Measurements from ENCODE around the gene ZC3H4. TPM values are rescaled to one million over a fixed set of nuclear protein-coding genes. Genes with fewer than 3 reads are reported as not detected.

The ZC3H4 gene
- total and polyA plus RNA-seq, 2 donors (not counting 3 experiments of a cell fraction or from before 2014, with no cell fraction given) = 6.2 to 63.9 TPM

DNA sequence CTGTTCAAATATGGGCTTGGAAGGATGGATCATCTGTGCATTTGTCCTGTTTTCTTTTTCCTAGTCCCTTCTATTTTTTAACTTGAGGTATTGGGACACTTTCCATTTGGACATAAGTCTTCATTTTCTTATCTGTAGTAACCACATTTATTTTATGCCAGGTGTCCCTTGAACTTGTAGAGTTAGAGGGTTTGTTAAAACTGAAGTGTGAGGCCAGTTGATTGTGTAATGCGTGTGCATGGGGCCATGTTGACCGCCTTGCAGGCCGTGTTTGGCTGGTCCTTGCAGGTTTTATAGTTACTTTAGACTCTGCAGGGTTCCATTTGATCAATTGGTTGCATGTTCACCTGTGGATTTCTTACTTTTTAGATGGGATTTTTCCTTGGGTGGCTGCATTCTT is 38.1 kb upstream of the ZC3H4 start:
- Histone ChIP-seq H3K4me2 (ENCODE audit: insufficient read depth, low read length) (no peak overlapping the region), H3K9ac (replicated peaks; ENCODE audit: extremely low read depth, insufficient read depth, low read length) (peak overlapping the region; percentile 19), H3K27ac (ENCODE audit: insufficient read depth, low read depth, low read length) (peak overlapping the region; percentile 36), H2AFZ (ENCODE audit: low read depth, low read length) (no peak overlapping the region), H3K79me2 (ENCODE audit: control insufficient read depth, insufficient read depth, low read length) (peaks cover 58% of the 10 kb centered on the region), H3K27me3 (ENCODE audit: control insufficient read depth in 2 of 2, insufficient read depth in 2 of 2, low read length in 2 of 2) (no peaks in the 10 kb centered on the region), H3K4me3 (replicated peaks in 1 of 3; ENCODE audit: insufficient read depth in 1 of 3, low read depth in 1 of 3, low read length in 3 of 3) (no peak overlapping the region), H3K4me1 (ENCODE audit: control insufficient read depth, extremely low read depth, insufficient read depth, low read length) (peaks cover 18% of the 10 kb centered on the region), H3K9me1 (replicated peaks; ENCODE audit: control insufficient read depth, extremely low read depth, insufficient read depth, low read length) (no peaks in the 10 kb centered on the region), H4K20me1 (replicated peaks; ENCODE audit: control insufficient read depth, extremely low read depth, insufficient read depth, low read length) (no peaks in the 10 kb centered on the region), H3K36me3 (ENCODE audit: control insufficient read depth in 2 of 2, extremely low read depth in 1 of 2, insufficient read depth in 2 of 2, low read length in 2 of 2) (peaks cover 5 to 31% of the 10 kb centered on the region in 2 experiments), H3K9me3 (replicated peaks; ENCODE audit: control insufficient read depth, insufficient read depth, low read length) (no peaks in the 10 kb centered on the region)
- no TSS peak for BruUV-seq (replicated peaks)
- CTCF ChIA-PET = interaction anchor here (1.3 to 7.2 kb wide), 3 partner anchors 59 to 94 kb away, joined by 5 to 223 read pairs (median 10); no protein-coding TSS in a partner anchor
- intact Hi-C loops (cut with micrococcal nuclease) (no loop called here), dilution Hi-C loops (cut with MboI; ENCODE audit: extremely low pct_ligation_motif_present, low sequenced_read_pairs) (loop anchor here (10.0 kb wide), 1 partner anchor 63 kb away; no protein-coding TSS in a partner anchor)
- POLR2A ChIA-PET = no interaction called here
- no peak for FAIRE-seq
- TF ChIP-seq, protein P1, sequence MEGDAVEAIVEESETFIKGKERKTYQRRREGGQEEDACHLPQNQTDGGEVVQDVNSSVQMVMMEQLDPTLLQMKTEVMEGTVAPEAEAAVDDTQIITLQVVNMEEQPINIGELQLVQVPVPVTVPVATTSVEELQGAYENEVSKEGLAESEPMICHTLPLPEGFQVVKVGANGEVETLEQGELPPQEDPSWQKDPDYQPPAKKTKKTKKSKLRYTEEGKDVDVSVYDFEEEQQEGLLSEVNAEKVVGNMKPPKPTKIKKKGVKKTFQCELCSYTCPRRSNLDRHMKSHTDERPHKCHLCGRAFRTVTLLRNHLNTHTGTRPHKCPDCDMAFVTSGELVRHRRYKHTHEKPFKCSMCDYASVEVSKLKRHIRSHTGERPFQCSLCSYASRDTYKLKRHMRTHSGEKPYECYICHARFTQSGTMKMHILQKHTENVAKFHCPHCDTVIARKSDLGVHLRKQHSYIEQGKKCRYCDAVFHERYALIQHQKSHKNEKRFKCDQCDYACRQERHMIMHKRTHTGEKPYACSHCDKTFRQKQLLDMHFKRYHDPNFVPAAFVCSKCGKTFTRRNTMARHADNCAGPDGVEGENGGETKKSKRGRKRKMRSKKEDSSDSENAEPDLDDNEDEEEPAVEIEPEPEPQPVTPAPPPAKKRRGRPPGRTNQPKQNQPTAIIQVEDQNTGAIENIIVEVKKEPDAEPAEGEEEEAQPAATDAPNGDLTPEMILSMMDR (IDR thresholded peaks at IDR 0.05; ENCODE audit: extremely low read depth in 1 of 2, insufficient read depth in 1 of 2, low read depth in 1 of 2, low read length in 2 of 2) = no peak
- no peak for TF ChIP-seq EZH2 (IDR thresholded peaks at IDR 0.05; ENCODE audit: borderline replicate concordance, low read depth, low read length, severe bottlenecking)
- no peak for TF ChIP-seq POLR2AphosphoS5 (IDR thresholded peaks at IDR 0.05; ENCODE audit: insufficient read depth, low read depth, low read length)
- TF ChIP-seq JUN (IDR thresholded peaks at IDR 0.05; ENCODE audit: borderline replicate concordance, insufficient read depth, insufficient read length, low read depth) = no peak
- TF ChIP-seq POLR2A (IDR thresholded peaks at IDR 0.05; ENCODE audit: low read depth, low read length) = no peak
- no peak for TF ChIP-seq MYC (IDR thresholded peaks at IDR 0.05; ENCODE audit: low read depth, low read length)
- TF ChIP-seq, protein P2, sequence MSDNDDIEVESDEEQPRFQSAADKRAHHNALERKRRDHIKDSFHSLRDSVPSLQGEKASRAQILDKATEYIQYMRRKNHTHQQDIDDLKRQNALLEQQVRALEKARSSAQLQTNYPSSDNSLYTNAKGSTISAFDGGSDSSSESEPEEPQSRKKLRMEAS (IDR thresholded peaks at IDR 0.05; ENCODE audit: insufficient read depth, insufficient read length) = no peak
- TF ChIP-seq GATA2 (IDR thresholded peaks at IDR 0.05; ENCODE audit: insufficient read depth, insufficient read length, low read depth, low read length) = no peak
- no peak for TF ChIP-seq FOS (IDR thresholded peaks at IDR 0.05; ENCODE audit: borderline replicate concordance, insufficient read depth, low read length)
- no peak for DNase-seq (ENCODE audit: low read depth, low spot score)
